A204.1 (cell line): ENCODE measurements around the gene THG1L.

ENCODE experiments used
- FAIRE-seq: peaks from 2 replicates; lab custom pipeline; 2012; peaks lifted over from hg19 to GRCh38; lab: Jason Lieb, UNC

Gene THG1L

DNA sequence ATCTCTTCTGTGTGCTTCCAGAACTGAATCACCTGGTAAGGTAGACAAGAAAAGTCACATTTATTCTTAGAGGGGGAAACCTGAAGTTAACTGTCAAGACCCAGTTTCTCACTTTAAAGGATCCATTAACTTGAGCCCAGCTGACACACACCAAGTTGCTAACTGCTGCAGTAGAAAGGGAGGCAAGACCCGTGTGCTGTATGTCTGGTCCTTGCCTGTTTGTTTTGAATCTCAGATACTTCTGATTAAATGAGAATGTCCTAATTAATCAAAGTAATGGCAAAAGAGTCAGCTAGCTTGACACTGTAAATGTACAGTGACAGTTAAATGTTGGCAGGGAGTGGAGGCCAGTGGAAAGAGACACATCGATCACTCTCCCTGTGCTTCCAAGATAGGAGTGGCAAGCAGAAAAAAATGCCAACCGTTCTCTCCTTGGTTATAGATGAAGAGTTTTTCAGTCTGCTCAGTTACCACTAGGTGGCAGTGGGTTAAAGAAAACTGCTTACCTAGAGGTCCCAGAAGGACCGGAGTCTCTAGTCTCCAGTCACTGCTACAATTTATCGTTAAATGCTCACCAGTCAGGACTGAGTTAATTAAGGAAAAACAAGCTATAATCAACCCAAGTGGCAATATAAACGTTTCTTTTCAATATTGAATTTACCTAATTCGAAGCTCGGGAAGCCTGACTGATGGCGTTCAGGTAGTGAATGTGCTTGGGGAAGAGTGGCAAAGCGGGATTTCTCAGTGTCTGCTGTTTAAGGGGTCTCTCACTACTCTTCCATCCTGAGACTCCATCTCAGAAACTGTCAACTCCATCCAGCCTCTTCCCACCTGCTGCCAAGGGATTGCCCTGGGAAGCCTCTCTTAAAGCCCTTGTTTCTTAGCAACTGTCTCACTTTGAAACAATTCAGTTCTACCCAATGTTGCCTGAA is 30.7 kb downstream of the THG1L start:
- peak; percentile 93 for FAIRE-seq

DNA sequence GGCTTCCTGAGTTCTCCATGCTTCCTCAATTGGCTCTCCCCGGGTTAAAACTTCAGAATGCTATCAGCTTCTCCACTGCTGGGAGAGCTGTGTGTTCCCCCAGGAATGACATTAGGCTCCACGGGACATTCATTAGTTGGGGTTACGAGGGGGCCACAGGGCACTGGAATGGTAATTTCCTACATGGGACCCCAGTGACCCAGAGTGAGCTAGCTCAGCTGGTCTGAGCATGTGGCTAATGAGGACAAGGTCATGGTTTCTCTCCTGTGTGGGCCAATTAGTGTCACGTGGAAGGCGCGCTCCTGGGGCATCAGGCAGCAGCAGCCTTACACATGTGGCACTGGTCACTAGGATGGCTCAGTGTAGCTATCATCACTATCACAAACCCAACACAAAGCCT is 33.3 kb downstream of the THG1L start:
- no peak for FAIRE-seq

DNA sequence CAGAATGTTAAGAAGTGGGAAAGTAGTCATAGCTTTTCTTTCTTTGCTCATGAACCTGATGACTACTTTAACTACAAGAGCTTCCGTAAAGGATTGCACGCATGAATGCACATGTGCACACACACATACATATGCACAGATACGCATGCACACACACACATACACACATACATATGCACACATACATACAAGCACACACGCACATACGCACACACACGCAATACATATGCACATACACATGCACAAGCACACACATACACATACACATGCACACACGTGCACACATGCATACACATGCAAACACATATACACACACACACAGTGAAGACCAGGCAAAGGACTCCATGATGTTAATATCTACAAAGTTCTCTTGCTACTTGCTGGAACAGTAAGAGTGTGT is 35.2 kb downstream of the THG1L start:
- no peak for FAIRE-seq

DNA sequence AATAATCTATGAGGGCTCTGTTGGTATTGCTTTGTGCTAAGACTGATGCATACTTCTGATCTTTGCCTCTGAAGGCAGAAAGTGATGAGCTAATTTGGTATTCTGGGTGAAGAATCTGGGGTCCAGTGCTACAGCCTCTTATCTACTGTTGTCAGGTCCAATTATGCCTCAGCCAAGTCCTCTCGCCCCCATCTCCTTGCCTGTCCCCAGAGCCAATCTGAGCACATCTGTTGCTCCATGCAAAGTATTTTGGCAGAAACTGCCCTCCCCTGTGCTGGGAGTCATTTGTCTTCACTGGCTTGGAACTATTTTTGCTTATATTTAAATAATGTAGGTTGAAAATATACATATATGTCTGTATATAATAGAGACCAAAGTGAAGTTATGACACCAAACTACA is 35.7 kb downstream of the THG1L start:
- FAIRE-seq = no peak

DNA sequence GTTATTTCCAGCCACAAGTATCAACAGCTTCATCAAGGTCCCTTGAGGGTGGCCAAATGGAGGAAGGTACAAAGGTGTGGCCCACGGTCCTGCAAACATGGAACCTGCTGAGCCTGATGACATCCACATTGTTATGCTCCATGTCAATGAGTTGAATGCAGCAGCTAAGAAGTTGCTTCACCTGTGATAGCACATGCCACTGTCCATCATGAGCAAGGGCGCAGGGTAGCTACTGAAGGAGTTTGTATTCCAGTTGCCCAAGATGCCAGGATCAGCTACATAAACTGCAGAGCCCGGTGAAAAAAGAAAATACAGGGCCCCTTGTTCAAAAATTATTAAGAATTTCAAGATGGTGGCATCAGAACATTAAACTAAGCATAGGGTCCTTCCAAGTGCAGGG is 36.5 kb downstream of the THG1L start:
- no peak for FAIRE-seq

DNA sequence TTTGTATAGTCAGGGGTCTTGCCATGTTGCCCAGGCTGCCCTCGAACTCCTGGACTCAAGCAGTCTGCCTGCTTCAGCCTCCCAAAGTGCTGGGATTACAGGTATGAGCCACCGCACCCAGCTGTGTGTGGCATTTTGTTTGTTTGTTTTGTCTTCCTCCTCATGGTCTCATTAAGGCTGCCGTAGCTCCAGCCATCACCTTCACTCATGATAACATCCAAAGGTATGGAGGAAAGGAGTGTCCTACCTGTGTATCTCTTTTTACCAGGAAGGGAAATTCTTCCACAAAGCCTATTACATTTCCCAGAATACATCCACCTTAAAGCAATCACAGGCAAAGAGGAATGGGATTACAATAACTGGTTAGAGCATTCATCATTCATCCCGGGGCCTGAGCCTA is 39.4 kb downstream of the THG1L start:
- FAIRE-seq = no peak

DNA sequence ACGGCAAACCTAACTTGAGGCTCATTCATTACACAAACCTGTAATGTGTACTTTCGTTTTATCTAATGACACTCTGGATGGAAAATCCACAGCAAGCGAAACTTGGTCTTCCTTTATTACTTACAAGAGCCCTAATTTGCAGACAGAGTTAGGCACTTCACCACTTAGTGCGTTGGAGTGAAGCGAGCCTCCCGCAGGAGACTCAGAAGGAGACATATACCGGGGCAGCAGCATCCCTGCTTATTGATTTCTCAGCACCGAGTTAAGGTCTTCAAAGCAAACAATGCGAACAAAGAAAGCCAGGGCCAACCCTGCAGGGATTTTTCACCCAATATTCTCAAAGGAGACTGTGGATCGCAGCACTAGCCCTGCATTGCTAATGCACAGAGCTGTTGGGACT is 40.9 kb downstream of the THG1L start:
- FAIRE-seq = no peak

DNA sequence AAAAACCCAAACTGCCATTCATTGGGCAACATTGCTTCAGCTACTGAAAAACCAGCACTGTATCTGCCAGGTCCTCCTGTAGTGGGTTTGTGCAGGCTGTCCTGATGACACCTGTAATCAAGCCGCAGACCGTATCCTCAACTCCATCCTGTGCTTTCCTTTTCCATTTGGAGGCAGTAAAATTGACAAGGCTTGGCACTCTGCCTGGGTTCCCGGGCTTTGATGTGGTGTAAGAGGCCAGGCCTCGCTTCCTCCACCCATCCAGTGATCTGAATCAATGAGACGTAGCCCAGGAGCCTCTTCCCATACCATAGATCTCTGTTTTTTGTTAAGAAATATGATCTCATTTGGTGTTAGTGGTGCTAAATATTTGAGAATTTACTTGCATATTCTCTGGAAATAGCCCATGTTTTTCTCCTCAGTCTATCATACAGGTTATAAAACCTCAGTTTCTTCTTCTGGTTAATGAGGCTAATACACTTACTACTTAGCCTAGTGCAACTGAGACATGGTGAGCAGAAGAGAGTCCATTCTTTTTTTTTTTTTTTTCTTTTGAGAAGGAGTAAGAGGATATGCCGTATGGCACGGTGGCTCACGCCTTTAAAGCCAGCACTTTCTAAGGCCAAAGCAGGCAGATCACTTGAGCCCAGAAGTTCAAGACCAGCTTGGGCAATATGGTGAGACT is 47.0 kb downstream of the THG1L start:
- FAIRE-seq = no peak

DNA sequence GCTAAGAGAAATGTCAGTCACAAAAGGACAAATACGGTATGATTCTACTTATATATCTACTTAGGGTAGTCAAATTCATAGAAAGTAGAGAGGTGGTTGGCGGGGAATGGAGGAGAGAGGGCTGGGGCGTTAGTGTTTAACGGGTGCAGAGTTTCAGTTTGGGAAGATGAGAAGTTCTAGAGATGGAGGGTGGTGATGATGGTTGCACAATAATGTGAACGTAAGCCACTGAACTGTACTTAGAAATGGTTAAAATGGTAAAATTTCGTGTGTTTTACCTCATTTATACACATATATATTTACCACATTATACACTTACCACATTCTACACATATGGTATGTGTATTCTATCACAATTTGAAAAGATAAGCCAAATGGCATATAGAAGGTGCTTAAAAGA is 48.0 kb downstream of the THG1L start:
- FAIRE-seq = no peak

DNA sequence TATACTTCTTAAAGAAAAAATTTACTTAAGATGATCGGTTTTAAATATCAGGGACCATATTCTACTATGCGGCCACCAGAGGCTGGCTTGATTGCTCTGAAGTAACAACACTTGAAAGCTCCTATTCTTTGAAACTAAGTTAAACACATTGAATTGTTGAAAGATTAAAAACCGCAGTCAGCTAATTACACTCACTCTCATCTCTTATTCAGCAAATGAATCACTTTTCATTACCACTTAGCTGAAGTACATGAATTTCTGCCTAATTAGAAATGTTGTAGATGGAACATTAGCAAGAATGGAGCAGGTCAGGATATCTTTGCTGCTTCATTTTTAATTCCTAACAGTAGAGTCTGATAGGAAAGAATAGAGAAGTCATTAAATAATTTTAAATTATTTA is 54.6 kb downstream of the THG1L start:
- FAIRE-seq = no peak
